Panc1 (cell line): ENCODE measurements around the gene DOK6. TPM values are rescaled to one million over a fixed set of nuclear protein-coding genes. Genes with fewer than 3 reads are reported as not detected.

ENCODE experiments used
- ATAC-seq: fragments of 200-7000 bp; cut with Tn5 transposase; 2 replicates; pipeline ENCODE4 v1.9.1; 2020; ENCODE audit warnings: mild to moderate bottlenecking, moderate library complexity
- BruUV-seq: library from RNA; stranded (reverse); fragments of 400-500 nt; replicated peaks from 2 replicates; lab custom pipeline; 2021; lab: Mats Ljungman, UMichigan
- CTCF ChIA-PET: fragments of 300-600 bp; sonication (Branson Sonifier 250); formaldehyde crosslinking; loops from one replicate; lab custom pipeline; 2022; ENCODE audit warnings: antibody characterized with exemption; lab: Charles Lee
- POLR2A ChIA-PET: fragments of 300-600 bp; sonication (Branson Sonifier 250); formaldehyde crosslinking; loops from one replicate; lab custom pipeline; 2022; ENCODE audit warnings: antibody characterized with exemption; lab: Charles Lee
- DNase-seq: peaks from one replicate; pipeline ENCODE4 v3.0.0-alpha.2; 2010; ENCODE audit warnings: low read depth, low spot score
- H3K27ac ChIP-seq: 2 replicates; pipeline ENCODE4 v1.5.1; 2011; ENCODE audit warnings: mild to moderate bottlenecking, low read length, inconsistent platforms
- H3K27me3 ChIP-seq: fragments of 200-500 bp; sonication (Bioruptor generic); 2 replicates; pipeline ENCODE4 v1.6.0; 2014; ENCODE audit warnings: low read length, inconsistent platforms; ENCODE audit not compliant: control insufficient read depth, insufficient read depth
- H3K36me3 ChIP-seq: fragments of 200-500 bp; sonication (Bioruptor generic); 2 replicates; pipeline ENCODE4 v1.5.1; 2014; ENCODE audit warnings: inconsistent platforms, mild to moderate bottlenecking, low read length, moderate library complexity; ENCODE audit not compliant: control insufficient read depth, insufficient read depth
- H3K4me1 ChIP-seq: 2 replicates; pipeline ENCODE4 v1.5.1; 2011; ENCODE audit warnings: inconsistent platforms, mild to moderate bottlenecking, low read length, moderate library complexity; ENCODE audit not compliant: control insufficient read depth, insufficient read depth
- H3K4me3 ChIP-seq, 2 experiments: 2 replicates each; pipeline ENCODE4 v1.5.1; 2011 to 2012; ENCODE audit warnings: low read depth in 2 of 2, low read length in 2 of 2, mild to moderate bottlenecking in 2 of 2, inconsistent platforms in 1 of 2, moderate library complexity in 1 of 2
- H3K9me3 ChIP-seq: fragments of 200-500 bp; sonication (Bioruptor generic); 2 replicates; pipeline ENCODE4 v1.5.1; 2014; ENCODE audit warnings: low read depth, mild to moderate bottlenecking, inconsistent platforms, low read length, moderate library complexity; ENCODE audit not compliant: control insufficient read depth, insufficient read depth
- POLR2AphosphoS5 ChIP-seq: IDR thresholded peaks from 2 replicates; pipeline ENCODE4 v1.6.1; 2012; ENCODE audit warnings: mild to moderate bottlenecking, low read depth, low read length, moderate library complexity
- REST ChIP-seq, 2 experiments: IDR thresholded peaks; 2 replicates each; pipeline ENCODE4 v1.6.1; 2011 to 2012; ENCODE audit warnings: low read depth in 2 of 2, control low read depth in 1 of 2, low read length in 1 of 2, mild to moderate bottlenecking in 1 of 2, moderate library complexity in 1 of 2; ENCODE audit not compliant: insufficient read depth in 1 of 2
- SIN3A ChIP-seq: IDR thresholded peaks from 2 replicates; pipeline ENCODE4 v1.6.1; 2012; ENCODE audit warnings: low read depth, mild to moderate bottlenecking, low read length, moderate library complexity, borderline replicate concordance; ENCODE audit not compliant: insufficient read depth
- TCF7L2 ChIP-seq: IDR thresholded peaks from 2 replicates; pipeline ENCODE4 v1.6.1; 2011; ENCODE audit warnings: mild to moderate bottlenecking, low read depth, low read length, inconsistent platforms
- in situ Hi-C: cut with HindIII; loops from 2 replicates; pipeline ENCODE4 v1.10.0; 2016; ENCODE audit warnings: low sequenced_read_pairs, low pct_unique_long_range_greater_than_20kb
- intact Hi-C: fragments of 100-400 bp; cut with micrococcal nuclease; formaldehyde crosslinking; loops from one replicate; pipeline ENCODE4 v1.10.0; 2022; ENCODE audit not compliant: unreplicated experiment
- total RNA-seq: library from RNA; stranded (reverse); gene quantifications from one replicate; pipeline ENCODE4 v1.2.1, GENCODE V29; 2021; ENCODE audit not compliant: unreplicated experiment
- TF ChIP-seq, protein P1 (sequence below): fragments of 450-650 bp; IDR thresholded peaks from 2 replicates; pipeline ENCODE4 v1.5.1; 2017; ENCODE audit warnings: mild to moderate bottlenecking

Gene DOK6
- total RNA-seq, 1 experiment from 2014 or later = not detected

- CTCF ChIA-PET = no interaction called here
- BruUV-seq = no TSS peak
These were observed 228.2 kb downstream of the DOK6 start for GRCh38 chr18:69628774-69629359.

GRCh38 chr18:69631281-69631680 is 230.6 kb downstream of the DOK6 start:
- no peak overlapping the region for H3K27ac ChIP-seq
- no peaks in the 10 kb centered on the region for H3K9me3 ChIP-seq
- no TSS peak for BruUV-seq
- in situ Hi-C loops (no loop called here), intact Hi-C loops (no loop called here)
- no peak for ATAC-seq
- TF ChIP-seq, protein P1, sequence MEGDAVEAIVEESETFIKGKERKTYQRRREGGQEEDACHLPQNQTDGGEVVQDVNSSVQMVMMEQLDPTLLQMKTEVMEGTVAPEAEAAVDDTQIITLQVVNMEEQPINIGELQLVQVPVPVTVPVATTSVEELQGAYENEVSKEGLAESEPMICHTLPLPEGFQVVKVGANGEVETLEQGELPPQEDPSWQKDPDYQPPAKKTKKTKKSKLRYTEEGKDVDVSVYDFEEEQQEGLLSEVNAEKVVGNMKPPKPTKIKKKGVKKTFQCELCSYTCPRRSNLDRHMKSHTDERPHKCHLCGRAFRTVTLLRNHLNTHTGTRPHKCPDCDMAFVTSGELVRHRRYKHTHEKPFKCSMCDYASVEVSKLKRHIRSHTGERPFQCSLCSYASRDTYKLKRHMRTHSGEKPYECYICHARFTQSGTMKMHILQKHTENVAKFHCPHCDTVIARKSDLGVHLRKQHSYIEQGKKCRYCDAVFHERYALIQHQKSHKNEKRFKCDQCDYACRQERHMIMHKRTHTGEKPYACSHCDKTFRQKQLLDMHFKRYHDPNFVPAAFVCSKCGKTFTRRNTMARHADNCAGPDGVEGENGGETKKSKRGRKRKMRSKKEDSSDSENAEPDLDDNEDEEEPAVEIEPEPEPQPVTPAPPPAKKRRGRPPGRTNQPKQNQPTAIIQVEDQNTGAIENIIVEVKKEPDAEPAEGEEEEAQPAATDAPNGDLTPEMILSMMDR = no peak
- TF ChIP-seq TCF7L2 (no peak), SIN3A (no peak)
- ChIA-PET CTCF (no interaction called here), POLR2A (no interaction called here)
- H3K27me3 ChIP-seq = no peaks in the 10 kb centered on the region
- no peaks in the 10 kb centered on the region for H3K4me1 ChIP-seq
- DNase-seq = no peak
- H3K36me3 ChIP-seq = no peaks in the 10 kb centered on the region
- no peak overlapping the region for H3K4me3 ChIP-seq

More at GRCh38 chr18:69628774-69629359, 228.2 kb downstream of the DOK6 start:
- no peak for TF ChIP-seq TCF7L2
- TF ChIP-seq SIN3A = no peak
- Histone ChIP-seq H3K36me3 (no peaks in the 10 kb centered on the region), H3K27ac (no peak overlapping the region), H3K4me1 (no peaks in the 10 kb centered on the region), H3K4me3 (no peak overlapping the region), H3K27me3 (no peaks in the 10 kb centered on the region), H3K9me3 (no peaks in the 10 kb centered on the region)
- DNase-seq (no peak), ATAC-seq (no peak)
- in situ Hi-C loops = no loop called here
- intact Hi-C loops = no loop called here
- POLR2A ChIA-PET = no interaction called here

DNA sequence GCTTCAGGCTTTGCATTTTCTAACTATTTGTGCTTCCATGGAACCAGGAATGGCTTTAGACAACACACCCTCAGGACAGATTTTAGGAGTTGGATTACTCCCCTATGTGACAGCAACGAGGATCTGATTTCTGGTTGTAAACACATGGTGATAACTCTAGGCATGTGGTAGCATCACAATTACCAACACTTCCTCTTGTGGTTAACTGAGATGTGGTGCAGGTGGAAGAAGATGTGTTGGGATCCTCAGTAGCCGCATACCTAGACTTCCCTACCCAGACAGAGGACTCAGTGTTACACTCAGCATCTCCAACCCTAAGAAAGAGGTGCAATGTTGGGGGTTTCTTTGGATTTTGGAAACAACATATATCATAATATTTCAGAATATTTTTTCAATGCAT is 234.8 kb downstream of the DOK6 start:
- Histone ChIP-seq H3K27ac (no peak overlapping the region), H3K9me3 (no peaks in the 10 kb centered on the region), H3K4me3 (no peak overlapping the region), H3K27me3 (no peaks in the 10 kb centered on the region), H3K36me3 (no peaks in the 10 kb centered on the region), H3K4me1 (no peaks in the 10 kb centered on the region)
- no TSS peak for BruUV-seq
- TF ChIP-seq POLR2AphosphoS5 (no peak), SIN3A (no peak), TCF7L2 (no peak), REST (IDR thresholded peaks at IDR 0.05; ENCODE audit: insufficient read depth in 1 of 2, low read depth in 2 of 2, low read length in 1 of 2) (no peak)
- TF ChIP-seq, protein P1 = no peak
- POLR2A ChIA-PET = no interaction called here
- DNase-seq (no peak), ATAC-seq (no peak)
- CTCF ChIA-PET = no interaction called here
- in situ Hi-C loops = no loop called here
- intact Hi-C loops = no loop called here
